ENCODE data around the gene AGTRAP.

Gene AGTRAP

GRCh38 chr1:11706292-11706691 lies 29.6 kb upstream of the AGTRAP start:
- DNase-seq = no peak

GRCh38 chr1:11707621-11708276 lies 28.2 kb upstream of the AGTRAP start:
- no peak for DNase-seq

GRCh38 chr1:11708554-11709350 lies 27.2 kb upstream of the AGTRAP start:
- no peak for DNase-seq

- DNase-seq = no peak
Measured at GRCh38 chr1:11711490-11711889, 24.4 kb upstream of the AGTRAP start.

- DNase-seq = no peak
Measured at GRCh38 chr1:11712285-11712684, 23.7 kb upstream of the AGTRAP start.

- no peak for DNase-seq
Measured at GRCh38 chr1:11713095-11713494, 22.8 kb upstream of the AGTRAP start.

GRCh38 chr1:11714831-11715575 lies 20.9 kb upstream of the AGTRAP start:
- DNase-seq = no peak

- peak; percentile 91 for DNase-seq
Measured at GRCh38 chr1:11719313-11720032, 16.5 kb upstream of the AGTRAP start.

GRCh38 chr1:11720033-11720376 lies 15.9 kb upstream of the AGTRAP start:
- DNase-seq = no peak

- no peak for DNase-seq
Measured at GRCh38 chr1:11720525-11720924, 15.4 kb upstream of the AGTRAP start.

GRCh38 chr1:11721311-11721710 lies 14.6 kb upstream of the AGTRAP start:
- no peak for DNase-seq

GRCh38 chr1:11722538-11722937 lies 13.4 kb upstream of the AGTRAP start:
- no peak for DNase-seq

GRCh38 chr1:11725616-11726015 lies 10.3 kb upstream of the AGTRAP start:
- no peak for DNase-seq

- DNase-seq = no peak
Measured at GRCh38 chr1:11727119-11727518, 8.8 kb upstream of the AGTRAP start.

- no peak for DNase-seq
Measured at GRCh38 chr1:11728126-11728806, 7.7 kb upstream of the AGTRAP start.

- no peak for DNase-seq
Measured at GRCh38 chr1:11729155-11729497, 6.8 kb upstream of the AGTRAP start.

GRCh38 chr1:11729498-11730428 lies 6.2 kb upstream of the AGTRAP start:
- DNase-seq = no peak

GRCh38 chr1:11730429-11730891 lies 5.5 kb upstream of the AGTRAP start:
- no peak for DNase-seq

- no peak for DNase-seq
Measured at GRCh38 chr1:11731691-11732283, 4.1 kb upstream of the AGTRAP start.

- DNase-seq = no peak
Measured at GRCh38 chr1:11733306-11733705, 2.6 kb upstream of the AGTRAP start.

- DNase-seq = no peak
Measured at GRCh38 chr1:11735531-11735853, 444 bp upstream of the AGTRAP start.

Data from activated CD8-positive, alpha-beta memory T cell treated with anti-CD3 and anti-CD28 coated beads, Interleukin-2, amount 50 U/mL, for 4 hours (primary cell).